Posterior vena cava (tissue), 2 donors: Measurements from ENCODE around the gene CCL17. TPM values are rescaled to one million over a fixed set of nuclear protein-coding genes. Genes with fewer than 3 reads are reported as not detected.
"Not testable (repeated sequence)": the region's sequence is repeated elsewhere in the genome, so short reads cannot be mapped to it uniquely, and the experiment has no call there.

Experiments
- DNase-seq: peaks from one replicate; pipeline ENCODE4 v3.0.0-alpha.2; 2020; ENCODE audit warnings: low spot score
- intact Hi-C, 2 donors: fragments of 100-400 bp; cut with DNase I; formaldehyde crosslinking; loops; one replicate each; pipeline versions ENCODE4 v1.14.1 to v1.14.2; 2022 to 2023
- total RNA-seq, 2 donors: library from RNA; stranded (reverse); fragmentation: NEBNext Ultra II Directional; extraction: Animal tissue kit (Norgen Biotek cat#: 25700); gene quantifications; one replicate each; pipeline ENCODE4 v1.2.1, GENCODE V29; 2021
- donor health status: DM: yes; HTN: yes; CAD: no.
- donor health status: DM: yes; HTN: yes; CAD: no.

Gene CCL17
- total RNA-seq, 2 donors from 2014 or later = not detected

GRCh38 chr16:57390636-57391295, 13.8 kb upstream of the CCL17 start:
- no peak for DNase-seq

GRCh38 chr16:57391300-57391699, 13.3 kb upstream of the CCL17 start:
- intact Hi-C loops = no loop called here
- DNase-seq = no peak

More at GRCh38 chr16:57390636-57391295, 13.8 kb upstream of the CCL17 start:
- intact Hi-C loops = no loop called here

GRCh38 chr16:57391708-57392107, 12.9 kb upstream of the CCL17 start:
- intact Hi-C loops = no loop called here
- no peak for DNase-seq

GRCh38 chr16:57392694-57393093, 11.9 kb upstream of the CCL17 start:
- DNase-seq = no peak

GRCh38 chr16:57394444-57394843, 10.1 kb upstream of the CCL17 start:
- intact Hi-C loops = no loop called here
- no peak for DNase-seq

More at GRCh38 chr16:57392694-57393093, 11.9 kb upstream of the CCL17 start:
- intact Hi-C loops = no loop called here

- intact Hi-C loops = no loop called here
- no peak for DNase-seq
These were observed 9.5 kb upstream of the CCL17 start for GRCh38 chr16:57395026-57395425.

GRCh38 chr16:57396786-57397185, 7.8 kb upstream of the CCL17 start:
- intact Hi-C loops = no loop called here
- DNase-seq = no peak

- DNase-seq, intact Hi-C loops: not testable (repeated sequence)
These were observed 7.1 kb upstream of the CCL17 start for GRCh38 chr16:57397493-57397892.

- intact Hi-C loops = loop anchor here in 1 of 2 donors (2.0 kb wide), 1 partner anchor 13 kb away; no protein-coding TSS in a partner anchor
- DNase-seq = peak; percentile 44
These were observed 2.5 kb upstream of the CCL17 start for GRCh38 chr16:57401943-57402640.

GRCh38 chr16:57405097-57405496, 530 bp downstream of the CCL17 start:
- peak; percentile 25 for DNase-seq

GRCh38 chr16:57406881-57407280, 2.3 kb downstream of the CCL17 start:
- no peak for DNase-seq
- intact Hi-C loops = no loop called here

More at GRCh38 chr16:57405097-57405496, 530 bp downstream of the CCL17 start:
- intact Hi-C loops = no loop called here

- DNase-seq = no peak
- intact Hi-C loops = no loop called here
These were observed 3.2 kb downstream of the CCL17 start for GRCh38 chr16:57407521-57408353.

- intact Hi-C loops = no loop called here
- no peak for DNase-seq
These were observed 4.5 kb downstream of the CCL17 start for GRCh38 chr16:57409065-57409464.

GRCh38 chr16:57409870-57410587, 5.5 kb downstream of the CCL17 start:
- DNase-seq = no peak
- intact Hi-C loops = no loop called here

- no peak for DNase-seq
- intact Hi-C loops = no loop called here
These were observed 6.9 kb downstream of the CCL17 start for GRCh38 chr16:57411362-57411976.

- DNase-seq = no peak
- intact Hi-C loops = no loop called here
These were observed 8.0 kb downstream of the CCL17 start for GRCh38 chr16:57412584-57412983.

GRCh38 chr16:57413301-57413730, 8.7 kb downstream of the CCL17 start:
- intact Hi-C loops = no loop called here
- no peak for DNase-seq

- intact Hi-C loops = loop anchor here in 1 of 2 donors (2.0 kb wide), 1 partner anchor 113 kb away; no protein-coding TSS in a partner anchor
- no peak for DNase-seq
These were observed 9.2 kb downstream of the CCL17 start for GRCh38 chr16:57413733-57414132.

- intact Hi-C loops = loop anchor here (5.0 kb wide), 3 partner anchors 34 to 479 kb away; no protein-coding TSS in a partner anchor
These were observed 11.5 kb downstream of the CCL17 start for GRCh38 chr16:57416084-57416483.

More at GRCh38 chr16:57416084-57416483, 11.5 kb downstream of the CCL17 start:
- no peak for DNase-seq
